Stimulated activated CD4-positive, alpha-beta T cell treated with anti-CD3 and anti-CD28 coated beads, Interleukin-2, amount 100 ng/mL, for 48 hours (primary cell): Measurements from ENCODE around the gene ATF6.
"Not testable (repeated sequence)": the region's sequence is repeated elsewhere in the genome, so short reads cannot be mapped to it uniquely, and the experiment has no call there.

Source experiments
- DNase-seq, 2 donors: peaks; one replicate each; pipeline ENCODE4 v3.0.0-alpha.2; 2020

The ATF6 gene, protein sequence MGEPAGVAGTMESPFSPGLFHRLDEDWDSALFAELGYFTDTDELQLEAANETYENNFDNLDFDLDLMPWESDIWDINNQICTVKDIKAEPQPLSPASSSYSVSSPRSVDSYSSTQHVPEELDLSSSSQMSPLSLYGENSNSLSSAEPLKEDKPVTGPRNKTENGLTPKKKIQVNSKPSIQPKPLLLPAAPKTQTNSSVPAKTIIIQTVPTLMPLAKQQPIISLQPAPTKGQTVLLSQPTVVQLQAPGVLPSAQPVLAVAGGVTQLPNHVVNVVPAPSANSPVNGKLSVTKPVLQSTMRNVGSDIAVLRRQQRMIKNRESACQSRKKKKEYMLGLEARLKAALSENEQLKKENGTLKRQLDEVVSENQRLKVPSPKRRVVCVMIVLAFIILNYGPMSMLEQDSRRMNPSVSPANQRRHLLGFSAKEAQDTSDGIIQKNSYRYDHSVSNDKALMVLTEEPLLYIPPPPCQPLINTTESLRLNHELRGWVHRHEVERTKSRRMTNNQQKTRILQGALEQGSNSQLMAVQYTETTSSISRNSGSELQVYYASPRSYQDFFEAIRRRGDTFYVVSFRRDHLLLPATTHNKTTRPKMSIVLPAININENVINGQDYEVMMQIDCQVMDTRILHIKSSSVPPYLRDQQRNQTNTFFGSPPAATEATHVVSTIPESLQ

DNA sequence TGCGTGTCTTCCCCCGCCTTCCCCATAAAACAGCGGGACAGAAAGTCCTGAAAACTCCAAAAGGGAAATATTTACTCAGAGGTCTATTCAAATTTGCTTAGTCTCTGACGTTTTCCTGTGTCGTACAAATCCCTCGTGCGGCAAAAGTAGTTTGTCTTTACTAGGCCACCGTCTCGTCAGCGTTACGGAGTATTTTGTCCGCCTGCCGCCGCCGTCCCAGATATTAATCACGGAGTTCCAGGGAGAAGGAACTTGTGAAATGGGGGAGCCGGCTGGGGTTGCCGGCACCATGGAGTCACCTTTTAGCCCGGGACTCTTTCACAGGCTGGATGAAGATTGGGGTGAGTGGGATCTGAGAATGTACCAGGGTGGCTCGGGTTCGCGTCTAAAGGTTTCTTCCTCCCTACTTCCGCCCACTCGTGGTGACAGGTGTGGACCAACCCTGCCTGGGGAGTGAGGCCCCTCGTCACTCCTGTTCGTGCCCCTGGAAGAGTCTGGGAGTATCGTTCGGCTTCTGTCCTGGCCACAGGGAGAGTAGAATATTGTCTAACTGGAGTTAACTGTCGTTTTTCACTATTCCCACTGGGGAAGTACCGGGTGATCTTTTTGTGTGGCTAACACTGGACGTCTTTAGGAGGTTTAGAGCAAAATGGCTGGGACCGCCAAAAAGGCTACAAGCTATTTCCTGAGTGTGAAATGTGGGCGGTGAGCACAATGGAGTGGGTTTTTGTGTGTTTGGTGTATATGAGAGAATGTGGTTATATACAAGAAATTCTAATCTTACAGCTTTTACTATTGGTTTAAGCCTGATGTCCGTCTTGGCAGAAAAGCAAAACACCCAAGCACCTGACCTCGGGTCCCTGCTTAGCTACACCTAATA is at the start of gene ATF6:
Gene ATF6 (plus strand): TSS at position 219 of the 880 bp plus-strand sequence. CDS start 41 bp downstream, at position 260.
- peak; percentile 70 for DNase-seq

DNA sequence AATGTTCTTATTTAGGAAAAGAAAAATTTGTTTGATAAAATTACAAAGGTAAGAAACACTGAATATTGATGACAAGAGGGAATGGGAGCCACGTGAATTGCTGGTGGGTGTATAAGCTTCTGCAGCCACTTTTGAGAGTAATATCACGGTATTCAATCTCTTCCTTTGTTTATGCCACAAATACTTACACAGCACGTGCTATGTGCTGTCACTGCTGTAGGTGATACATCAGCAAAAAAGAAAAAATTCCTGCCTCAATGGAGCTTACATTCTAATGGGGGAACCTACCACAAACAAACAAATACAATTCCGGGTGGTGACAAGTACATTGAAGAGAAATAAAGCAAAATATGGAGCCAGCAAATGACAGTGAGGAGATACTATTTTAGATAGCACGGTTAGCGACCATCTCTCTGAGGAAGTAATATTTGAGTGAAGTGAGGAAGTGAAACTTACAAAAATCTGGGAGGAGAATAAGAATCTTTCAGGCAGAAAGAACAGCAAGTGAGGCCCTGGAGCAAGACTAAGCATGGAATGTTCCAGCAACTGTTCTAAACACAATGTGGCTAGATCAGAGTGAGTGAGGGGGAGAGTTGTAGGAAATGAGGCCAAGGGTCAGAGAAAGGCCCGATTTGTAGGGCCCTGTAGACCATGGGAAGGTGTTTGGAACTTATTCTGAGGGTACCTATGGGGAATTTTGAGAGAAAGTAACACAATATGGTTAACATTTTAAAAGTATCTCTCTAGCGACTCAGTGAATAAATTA is 47.4 kb upstream of the ATF6 start:
- DNase-seq = no peak

DNA sequence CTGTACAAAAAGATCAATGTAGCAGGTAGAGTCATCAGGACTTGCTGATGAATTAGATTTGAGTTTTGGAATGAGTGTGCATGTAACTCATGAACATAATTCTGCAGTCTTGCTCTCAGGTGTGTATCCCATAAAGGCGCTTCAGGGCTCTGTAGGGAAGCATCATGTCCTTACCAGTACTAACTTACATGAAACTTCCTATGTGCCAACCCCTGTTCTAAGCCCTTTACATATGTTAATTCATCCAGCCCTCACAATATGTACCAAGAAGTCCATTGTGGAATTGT is 46.9 kb upstream of the ATF6 start:
- no peak for DNase-seq

DNA sequence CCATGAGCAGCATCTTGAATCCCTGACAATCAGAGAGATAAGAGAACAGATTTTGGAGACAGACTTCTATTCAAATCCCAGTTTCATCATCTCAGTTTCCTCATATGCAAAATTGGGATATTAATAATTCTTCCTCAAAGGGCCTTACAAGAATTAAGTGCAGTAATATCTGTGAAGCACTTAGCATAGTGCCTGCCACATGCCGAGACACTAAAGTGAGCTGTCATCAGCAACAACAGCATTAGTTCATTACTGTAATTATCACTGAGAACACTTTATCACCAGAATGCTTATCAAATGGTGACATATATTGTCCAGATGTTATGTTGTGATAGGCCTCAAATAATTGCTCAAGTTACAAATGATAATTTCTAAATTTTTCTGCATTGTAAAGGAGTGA is 45.7 kb upstream of the ATF6 start:
- no peak for DNase-seq

DNA sequence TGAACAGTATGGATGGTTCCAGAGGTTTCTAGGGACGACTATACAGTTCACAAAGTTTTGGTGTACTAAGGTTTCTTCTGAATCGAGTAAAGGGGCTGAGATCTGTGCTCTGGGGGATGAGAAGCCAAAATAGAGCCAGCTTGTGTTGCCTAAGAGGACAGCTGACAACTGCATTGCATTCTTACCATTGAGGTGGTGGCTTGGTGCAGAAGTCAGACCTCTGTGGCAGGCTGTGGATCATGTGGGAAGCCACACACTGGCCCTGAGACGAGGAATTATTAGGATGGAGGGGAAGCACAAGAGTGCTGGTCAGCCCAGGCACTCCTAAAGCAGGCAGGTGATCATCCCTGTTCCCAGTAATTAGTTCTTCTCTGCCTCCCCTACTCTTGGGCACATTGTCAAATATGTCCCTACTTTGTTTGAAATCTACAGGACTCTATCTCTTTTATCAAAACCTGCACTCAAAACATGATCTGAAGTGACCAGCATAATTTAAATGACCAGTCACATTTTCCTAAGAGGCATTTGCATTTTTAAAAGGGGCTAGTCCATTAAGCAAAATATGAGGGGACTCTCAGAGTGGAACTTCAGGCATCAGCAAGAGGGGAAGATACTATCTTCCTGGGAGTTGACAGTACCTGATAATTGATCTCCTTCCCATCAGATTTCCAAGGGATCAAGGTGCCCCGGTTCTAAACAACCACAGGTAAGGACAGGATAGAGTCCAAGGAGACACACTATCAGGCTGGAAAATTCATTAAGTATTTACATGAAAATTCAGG is 45.0 kb upstream of the ATF6 start, which contains the start of gene FCRLB:
Gene FCRLB (plus strand): TSS at position 589 of the 782 bp plus-strand sequence. CDS start 1,129 bp downstream, outside the sequence.
- DNase-seq = no peak

DNA sequence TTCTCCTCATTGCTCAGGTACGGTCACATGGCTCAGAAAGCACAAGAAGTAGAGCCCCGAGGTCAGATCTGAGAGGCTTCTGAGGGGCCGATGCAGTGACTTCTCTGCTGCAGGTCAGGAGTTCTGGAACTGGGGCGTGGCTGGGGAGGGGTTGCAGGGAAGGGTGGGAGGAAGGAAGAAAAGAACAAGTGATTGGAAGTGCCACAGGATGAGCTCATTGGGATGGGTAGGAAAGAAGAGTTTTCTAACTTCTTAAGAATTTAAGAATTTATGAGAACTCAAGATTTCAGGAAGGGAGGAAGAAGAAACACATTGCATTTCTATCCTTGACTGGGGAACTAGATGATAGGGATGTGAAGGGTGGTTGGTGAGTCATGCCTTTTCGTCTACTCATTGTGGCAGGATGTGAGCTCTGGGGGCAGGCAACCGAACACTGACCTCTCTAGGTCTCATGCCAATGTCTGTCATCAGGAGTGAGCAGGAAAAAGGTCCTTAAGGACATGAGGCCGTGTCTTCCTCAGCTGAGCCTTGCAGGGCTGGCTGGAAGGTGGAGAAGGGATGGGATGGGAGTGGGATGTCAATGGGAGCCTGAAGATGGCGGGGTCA is 44.3 kb upstream of the ATF6 start:
- DNase-seq = no peak

DNA sequence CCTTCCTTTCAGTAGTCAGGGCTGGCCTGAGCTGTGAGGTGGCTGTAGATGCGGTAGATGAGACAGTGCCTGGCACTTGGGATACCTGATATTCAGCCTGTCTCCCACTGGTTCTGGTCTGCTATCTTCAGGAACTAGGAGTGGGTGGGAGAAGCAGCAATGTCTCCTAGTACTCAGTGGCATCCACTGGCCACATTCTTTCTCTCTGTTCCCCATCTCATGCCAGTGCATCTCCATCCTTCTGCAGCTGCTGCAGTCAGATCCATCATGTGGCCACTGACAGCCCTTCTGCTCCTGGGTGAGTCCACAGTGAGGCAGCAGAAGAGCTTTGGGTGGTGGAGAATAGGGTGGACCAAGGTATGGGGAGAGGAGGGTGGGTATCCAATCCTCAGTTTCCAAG is 43.7 kb upstream of the ATF6 start:
- no peak for DNase-seq

DNA sequence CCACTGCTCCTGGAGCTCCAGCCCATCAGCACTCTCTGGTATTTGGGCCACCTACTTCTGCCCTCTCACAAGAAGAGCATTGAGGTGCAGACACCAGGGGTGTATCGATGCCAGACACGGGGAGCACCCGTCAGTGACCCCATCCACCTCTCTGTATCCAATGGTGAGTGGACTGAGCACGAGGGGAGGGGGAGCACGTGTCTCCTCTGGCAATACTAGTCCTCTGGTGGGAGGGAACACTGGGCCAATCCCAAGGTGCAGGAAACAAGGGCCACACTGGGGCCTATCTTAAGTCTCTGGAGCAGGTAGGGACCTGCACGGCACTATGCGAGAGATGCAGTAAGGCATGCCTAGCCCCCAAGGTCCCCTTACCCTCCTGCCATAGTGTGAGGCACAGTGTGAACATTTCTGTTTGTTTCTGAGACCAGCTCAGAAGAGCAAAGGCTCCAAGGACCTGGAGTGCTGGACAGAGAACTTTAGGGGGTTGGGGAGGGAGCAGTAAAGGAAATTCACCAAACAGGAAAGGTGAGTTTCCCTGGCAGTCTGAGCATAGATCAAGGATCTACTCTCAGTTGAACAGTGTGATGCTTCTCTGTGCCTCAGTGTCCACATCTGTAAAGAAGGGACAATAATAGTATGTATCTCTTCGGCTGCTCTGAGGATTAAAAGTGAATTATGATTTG is 42.5 kb upstream of the ATF6 start:
- no peak for DNase-seq

DNA sequence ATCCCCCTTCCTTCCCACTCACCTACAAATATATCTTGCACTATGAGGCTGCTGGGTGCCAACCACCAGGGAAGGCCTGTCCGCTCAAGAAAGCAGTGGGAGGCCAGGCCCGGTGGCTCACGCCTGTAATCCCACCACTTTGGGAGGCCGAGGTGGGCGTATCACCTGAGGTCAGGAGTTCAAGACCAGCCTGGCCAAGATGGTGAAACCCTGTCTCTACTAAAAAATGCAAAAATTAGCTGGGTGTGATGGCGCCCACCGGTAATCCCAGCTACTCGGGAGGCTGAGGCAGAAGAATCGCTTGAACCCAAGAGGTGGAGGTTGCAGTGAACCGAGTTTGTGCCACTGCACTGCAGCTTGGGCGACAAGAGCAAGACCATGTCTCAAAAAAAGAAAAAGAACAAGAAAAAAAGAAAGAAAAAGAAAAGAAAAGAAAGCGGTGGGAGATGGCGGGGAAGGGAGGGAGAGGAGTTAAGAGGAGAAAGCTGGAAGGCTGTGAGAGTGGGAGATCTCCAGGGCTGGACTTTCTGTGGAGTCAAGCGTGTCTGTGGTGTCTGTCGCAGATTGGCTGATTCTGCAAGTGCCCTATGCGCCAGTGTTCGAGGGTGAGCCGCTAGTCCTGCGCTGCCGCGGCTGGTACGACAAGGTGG is 40.7 kb upstream of the ATF6 start:
- not testable (repeated sequence) for DNase-seq

DNA sequence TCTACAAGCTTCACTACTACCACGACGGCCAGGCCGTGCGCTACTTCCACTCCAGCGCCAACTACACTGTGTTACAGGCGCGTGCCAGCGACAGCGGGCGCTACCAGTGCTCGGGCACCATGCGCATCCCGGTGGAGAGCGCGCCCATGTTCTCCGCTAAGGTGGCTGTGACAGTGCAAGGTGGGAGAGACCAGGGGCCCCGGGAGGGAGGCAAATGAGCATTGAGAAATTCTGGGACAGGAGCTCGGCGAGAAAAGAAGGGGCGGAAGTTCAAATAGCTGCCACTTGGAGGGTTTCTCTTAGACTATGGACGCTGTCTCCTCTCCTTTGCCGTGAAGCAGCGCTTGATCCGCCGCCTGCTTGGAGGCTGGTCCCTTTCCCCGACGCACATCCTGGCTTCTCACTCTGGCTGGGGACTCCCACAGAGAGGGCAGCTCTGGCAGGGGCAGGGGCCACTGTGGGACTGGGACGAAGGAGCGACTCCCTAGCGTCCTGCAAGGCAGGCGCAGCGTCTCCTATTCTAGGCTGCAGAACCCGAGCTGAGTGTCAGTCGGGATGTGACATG is 40.1 kb upstream of the ATF6 start:
- no peak for DNase-seq

DNA sequence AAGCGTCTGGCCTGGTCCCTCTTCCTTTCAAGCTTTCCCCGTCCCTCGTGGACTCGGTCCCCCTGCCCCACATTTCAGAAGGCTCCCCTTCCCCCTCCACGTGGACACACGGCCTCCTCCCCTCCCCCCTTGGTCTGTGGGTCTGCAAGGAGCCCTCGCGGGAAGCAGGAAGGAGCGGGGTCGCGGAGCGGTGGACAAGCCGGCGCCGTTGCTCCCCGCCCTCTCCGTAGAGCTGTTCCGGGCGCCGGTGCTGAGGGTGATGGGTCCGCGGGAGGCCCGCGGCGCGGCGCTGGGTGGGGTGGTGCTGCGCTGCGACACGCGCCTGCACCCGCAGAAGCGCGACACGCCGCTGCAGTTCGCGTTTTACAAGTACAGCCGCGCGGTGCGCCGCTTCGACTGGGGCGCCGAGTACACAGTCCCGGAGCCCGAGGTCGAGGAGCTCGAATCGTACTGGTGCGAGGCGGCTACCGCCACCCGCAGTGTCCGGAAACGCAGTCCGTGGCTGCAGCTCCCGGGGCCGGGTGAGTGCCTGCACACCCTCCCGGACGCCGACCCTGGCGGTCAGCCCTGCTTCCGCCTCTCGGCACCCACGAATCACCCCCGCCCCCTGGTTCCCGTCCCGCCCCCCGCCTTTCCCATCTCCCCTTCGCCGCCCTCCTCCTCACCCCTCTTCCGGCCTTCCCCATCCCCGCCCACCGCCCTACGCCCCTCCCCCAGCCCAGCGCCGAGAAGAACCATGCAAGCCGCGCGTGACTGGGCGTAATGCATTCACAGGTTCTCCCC is 39.5 kb upstream of the ATF6 start:
- DNase-seq = peak; percentile 37 to 42

DNA sequence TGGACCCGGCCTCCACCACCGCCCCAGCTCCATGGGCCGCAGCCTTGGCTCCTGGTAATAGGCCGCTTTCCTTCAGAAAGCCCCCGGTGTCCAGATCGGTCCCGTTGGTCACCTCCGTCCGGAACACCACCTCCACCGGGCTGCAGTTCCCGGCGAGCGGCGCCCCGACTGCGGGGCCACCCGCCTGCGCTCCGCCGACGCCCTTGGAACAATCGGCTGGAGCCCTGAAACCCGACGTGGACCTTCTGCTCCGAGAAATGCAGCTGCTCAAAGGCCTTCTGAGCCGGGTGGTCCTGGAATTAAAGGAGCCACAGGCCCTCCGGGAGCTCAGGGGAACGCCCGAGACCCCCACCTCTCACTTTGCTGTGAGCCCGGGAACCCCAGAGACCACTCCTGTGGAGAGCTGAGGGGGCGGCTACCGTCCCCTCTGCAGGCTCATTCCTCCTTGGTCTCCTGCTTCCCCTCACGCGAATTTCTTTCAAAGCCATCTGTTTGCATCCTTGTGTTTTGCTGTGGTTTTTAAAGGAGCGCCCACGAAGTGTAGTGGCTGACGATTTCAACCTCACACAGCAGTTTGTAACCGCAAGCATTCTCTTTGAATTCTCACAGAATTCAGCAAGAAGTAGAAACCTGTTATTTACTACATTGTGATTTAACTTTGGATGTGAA is 38.7 kb upstream of the ATF6 start:
- DNase-seq = peak in 1 of 2 donors; percentile 13

DNA sequence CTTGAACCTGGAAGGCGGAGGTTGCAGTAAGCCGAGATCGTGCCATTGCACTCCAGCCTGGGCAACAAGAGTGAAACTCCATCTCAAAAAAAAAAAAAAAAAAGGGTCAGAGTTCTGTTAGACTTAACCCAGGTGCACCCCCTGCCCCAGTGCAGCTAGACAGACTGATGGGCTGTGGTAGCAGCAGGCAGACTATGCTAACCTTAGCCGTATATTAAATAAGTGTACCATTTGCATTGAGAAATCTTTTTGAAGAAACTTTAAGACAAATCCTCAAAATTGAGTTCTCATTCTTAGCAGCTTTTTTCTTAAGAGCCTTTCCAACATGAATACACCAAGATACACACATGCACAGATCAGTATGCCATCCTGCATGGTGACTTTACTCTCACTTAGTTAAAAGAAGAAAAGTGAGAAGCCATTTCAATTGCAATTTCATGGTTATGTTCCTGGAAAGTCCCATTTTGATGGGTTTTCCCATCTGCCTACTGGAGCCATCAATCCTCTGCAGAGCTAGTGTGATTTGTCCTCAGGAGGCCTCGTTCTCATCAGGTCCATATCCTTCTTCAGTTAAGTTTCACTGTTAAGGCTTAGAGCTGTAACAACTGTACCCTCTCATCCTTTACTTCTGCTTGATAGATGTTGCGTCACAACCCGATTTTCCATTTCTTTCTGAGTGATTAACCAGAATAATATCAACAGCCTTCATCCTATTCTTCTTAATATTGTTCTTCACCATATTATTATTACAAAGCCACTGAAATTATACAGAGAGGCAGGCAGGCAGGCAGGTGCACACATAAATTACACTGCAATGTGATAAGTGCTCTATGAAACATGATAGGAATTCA is 37.5 kb upstream of the ATF6 start:
- DNase-seq = no peak

DNA sequence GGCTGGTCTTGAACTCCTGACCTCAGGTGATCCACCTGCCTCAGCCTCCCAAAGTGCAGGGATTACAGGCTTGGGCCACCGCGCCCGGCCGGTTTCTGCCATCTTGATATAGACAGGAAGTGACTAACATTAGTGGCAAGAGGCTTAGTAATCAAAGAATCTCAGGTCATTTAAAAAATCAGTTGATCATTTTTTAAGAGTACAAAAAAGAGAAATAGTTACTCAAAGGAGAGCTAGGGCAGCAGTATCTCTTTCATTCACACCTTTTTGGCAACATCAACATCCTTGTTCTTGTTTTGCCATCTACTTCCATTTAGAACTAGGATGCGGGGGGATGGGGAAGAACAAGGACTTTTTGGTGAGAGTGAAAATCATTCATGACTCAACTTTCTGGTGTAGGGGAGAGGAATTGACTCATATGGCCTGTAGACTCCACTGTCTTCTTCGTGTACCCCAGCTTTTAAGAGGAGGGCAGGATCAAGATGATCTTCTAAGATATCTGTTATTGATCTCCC is 36.0 kb upstream of the ATF6 start:
- DNase-seq = peak; percentile 30 to 39

DNA sequence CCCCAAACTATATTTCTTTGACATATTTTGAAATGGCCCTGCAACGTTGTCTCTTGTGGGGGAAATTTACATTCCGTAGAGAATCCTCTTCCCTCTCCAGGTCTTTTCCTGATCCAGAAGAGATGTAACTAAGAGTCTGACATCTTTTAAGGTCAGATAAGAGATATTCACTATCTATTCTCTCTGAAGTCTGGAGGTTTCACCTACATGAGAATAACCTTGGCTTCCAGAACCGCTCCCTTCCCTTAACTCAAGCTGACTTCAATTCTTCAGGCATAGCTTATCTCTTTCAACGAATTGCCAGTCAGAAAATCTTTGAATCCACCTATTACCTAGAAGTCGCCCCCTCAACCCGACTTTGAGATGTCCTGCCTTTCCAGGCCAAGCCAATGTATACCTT is 34.9 kb upstream of the ATF6 start:
- DNase-seq = no peak

DNA sequence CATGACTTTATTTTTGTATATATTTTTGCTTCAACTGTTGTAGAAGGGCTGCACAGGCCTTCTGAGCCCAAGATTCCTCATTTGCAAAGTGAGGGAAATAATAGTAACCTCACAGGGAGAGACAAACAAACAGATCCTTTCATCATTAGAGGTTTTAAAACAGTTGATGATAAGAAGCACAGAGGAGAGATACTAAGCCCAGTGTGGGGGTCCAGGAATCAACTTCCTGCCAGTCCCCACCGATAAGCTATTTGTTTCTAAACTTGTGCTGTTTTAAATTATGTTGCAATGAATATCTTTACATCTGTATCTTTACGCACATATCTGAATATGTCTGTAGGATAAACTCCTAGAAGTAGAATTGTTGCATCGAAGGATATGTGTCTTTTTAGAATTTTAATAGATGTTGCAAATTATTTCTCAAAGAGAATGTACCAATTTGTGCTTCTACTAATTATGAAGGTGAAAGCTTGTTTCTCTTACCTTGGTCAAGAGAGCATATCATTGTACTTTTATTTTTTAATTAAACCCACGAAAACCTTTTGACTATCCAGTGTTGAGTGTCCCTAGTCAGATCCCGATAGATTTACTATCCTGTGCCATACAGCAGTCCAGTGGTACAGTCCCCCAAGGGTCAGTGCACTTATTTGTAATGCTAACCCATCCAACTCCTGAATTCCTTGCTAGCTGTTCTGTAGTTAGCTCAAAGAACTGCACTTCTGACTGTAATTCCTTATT is 34.0 kb upstream of the ATF6 start:
- no peak for DNase-seq

DNA sequence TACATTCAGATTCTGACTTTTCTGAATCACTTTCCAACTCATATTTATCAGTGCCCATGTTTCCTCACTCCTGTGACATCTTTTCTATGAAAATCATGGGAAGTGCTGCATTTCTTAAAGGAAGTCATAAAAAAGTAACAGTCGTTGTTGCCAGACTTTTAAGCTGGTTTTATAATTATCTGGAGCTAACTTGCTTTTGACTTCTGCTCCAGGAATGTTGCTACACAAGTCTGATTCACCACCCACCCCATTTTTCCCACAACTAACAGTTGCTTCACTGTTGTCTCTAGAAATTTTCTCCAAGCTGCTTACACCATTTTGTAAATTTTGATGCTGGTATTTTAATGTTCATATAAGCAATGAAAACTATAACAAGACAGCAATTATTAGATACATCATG is 32.6 kb upstream of the ATF6 start:
- DNase-seq = no peak
